OCI-LY3 (cell line): ENCODE data around the gene OR10AD1.

Experiments
- EZH2phosphoT487 ChIP-seq: fragments of 200-600 bp; shearing (Covaris generic); IDR thresholded peaks from 2 replicates; pipeline ENCODE4 v1.6.1; 2018; ENCODE audit warnings: antibody characterized with exemption, mixed run types, low read depth
- TF ChIP-seq, protein P1 (sequence below): fragments of 200-600, 300-600 bp; sonication (generic); IDR thresholded peaks from 2 replicates; pipeline ENCODE4 v1.5.1; 2014; ENCODE audit warnings: antibody characterized with exemption, low read length, low read depth

DNA sequence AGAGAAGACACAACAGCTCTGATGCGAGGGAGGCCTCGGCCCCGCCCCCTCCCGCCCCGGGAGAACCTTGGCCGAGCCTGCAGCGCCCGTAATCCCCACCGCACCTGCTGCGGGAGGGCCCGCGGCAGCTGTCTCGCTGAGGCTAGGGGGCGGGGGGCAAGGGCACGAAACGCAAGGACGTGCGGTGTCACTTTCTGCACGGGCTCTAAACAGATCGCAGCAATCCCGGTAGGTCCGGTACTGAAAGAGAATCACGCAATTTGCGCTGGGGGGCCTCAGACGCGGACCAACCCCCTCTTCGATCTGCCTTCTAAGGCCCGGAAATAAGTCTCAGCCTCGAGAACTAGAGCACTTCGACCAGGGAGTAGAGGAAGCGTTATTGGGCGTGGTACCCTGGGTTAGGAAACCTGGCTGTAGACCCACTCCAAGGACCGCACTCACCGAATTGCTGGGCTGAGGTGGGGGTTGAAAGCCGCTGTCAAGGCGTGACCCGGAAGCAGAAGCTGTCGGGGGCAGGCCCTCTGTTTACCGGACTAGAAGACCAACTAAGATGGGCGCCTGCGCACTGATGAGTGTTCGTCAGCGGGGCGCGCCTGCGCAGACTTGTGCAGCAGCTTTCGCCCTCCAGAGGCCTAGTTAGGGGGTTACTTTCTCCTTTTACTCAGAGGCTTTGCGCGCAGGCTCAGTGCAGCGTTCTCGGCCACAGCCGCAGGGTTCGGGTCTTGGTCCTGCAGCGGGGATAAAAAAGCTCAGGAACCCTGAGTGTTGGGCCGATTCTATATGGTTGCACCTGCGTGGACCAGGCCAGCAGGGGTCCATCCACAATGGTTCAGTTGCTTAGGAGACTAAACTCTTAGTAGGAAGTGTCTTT lies 45.8 kb downstream of the OR10AD1 start, which contains the start of gene ASB8:
- TF ChIP-seq, protein P1, sequence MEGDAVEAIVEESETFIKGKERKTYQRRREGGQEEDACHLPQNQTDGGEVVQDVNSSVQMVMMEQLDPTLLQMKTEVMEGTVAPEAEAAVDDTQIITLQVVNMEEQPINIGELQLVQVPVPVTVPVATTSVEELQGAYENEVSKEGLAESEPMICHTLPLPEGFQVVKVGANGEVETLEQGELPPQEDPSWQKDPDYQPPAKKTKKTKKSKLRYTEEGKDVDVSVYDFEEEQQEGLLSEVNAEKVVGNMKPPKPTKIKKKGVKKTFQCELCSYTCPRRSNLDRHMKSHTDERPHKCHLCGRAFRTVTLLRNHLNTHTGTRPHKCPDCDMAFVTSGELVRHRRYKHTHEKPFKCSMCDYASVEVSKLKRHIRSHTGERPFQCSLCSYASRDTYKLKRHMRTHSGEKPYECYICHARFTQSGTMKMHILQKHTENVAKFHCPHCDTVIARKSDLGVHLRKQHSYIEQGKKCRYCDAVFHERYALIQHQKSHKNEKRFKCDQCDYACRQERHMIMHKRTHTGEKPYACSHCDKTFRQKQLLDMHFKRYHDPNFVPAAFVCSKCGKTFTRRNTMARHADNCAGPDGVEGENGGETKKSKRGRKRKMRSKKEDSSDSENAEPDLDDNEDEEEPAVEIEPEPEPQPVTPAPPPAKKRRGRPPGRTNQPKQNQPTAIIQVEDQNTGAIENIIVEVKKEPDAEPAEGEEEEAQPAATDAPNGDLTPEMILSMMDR, result peak; percentile 44
- no peak for TF ChIP-seq EZH2phosphoT487
